HG03571 (cell line): ENCODE results near the gene NRN1L.

Source experiments
- ATAC-seq: cut with Tn5 transposase; IDR thresholded peaks from one replicate; pipeline ENCODE4 v1.9.1; 2021; ENCODE audit not compliant: unreplicated experiment

Gene NRN1L

GRCh38 chr16:67915831-67916723, 31.4 kb downstream of the NRN1L start:
- ATAC-seq = no peak

- no peak for ATAC-seq
These were observed 32.6 kb downstream of the NRN1L start for GRCh38 chr16:67917140-67917851.

- no peak for ATAC-seq
These were observed 33.2 kb downstream of the NRN1L start for GRCh38 chr16:67917852-67918236.

DNA sequence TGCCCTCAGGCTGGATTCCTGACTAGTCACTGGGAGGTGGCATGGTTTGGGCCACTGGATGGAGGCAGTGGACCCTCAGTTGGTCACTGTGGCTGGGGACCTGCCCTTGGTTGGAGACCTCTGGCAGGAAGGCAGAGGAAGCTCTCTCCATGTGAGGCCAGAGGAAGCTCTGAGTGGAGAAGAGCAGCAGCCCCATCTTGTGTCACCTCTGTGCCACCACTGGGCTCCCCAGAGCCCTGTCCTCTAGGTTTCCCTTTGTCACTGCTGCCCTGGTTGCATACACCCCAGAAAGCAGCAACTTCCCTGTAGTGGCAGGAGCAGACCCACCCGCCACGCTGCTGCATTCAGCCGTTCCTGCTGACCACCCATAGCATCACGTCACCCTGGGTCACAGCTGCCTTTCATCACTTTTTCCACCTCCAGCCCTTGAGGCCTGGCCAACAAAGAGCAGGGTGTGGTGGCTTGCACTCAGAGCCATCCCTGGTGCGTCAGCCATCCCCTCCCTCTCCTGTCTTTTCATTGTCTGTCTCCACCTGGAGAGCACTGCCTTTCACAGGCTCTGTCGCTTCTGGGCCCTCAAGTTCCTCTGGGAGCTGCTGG, 35.0 kb downstream of the NRN1L start:
- no peak for ATAC-seq

DNA sequence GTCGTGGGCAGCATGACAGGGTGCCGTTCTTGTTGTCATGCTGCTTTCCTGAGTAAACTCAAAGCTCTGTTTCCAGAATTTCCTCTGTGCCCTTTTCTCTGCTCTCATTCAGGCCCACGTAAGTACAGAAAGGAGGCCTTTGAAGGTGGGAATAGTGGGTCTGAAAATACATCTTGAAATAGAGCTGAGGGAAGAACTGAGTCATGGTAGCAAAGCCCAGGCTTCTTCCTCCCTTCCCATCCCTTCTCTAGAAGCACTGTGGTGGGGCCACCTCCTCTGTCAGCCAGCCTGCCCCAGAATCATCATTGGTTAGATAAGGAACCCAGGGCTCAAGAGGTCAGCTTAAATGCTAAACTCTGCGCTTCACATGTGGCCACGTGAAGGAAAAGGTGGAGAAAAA, 37.5 kb downstream of the NRN1L start:
- no peak for ATAC-seq

DNA sequence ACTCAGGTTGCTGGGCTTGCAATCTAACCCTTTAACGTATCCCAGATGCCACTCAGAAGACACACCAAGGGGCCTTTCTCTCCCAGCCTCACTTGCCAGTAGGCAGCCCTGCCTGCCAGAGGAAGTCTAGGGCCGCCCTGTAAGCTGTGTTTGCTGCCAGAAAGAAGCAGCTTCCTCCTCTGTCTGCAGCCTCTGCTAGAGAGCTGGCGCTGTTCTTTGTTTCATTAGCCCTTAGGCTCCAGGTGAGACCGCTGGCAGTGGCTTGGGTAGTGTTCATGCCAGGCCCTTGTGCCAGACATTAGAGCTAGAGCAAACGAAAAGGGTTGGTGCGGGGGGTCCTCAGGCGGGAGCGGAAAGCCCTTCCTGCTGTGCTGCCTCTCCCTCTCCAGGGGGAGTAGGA, 38.1 kb downstream of the NRN1L start:
- ATAC-seq = no peak

DNA sequence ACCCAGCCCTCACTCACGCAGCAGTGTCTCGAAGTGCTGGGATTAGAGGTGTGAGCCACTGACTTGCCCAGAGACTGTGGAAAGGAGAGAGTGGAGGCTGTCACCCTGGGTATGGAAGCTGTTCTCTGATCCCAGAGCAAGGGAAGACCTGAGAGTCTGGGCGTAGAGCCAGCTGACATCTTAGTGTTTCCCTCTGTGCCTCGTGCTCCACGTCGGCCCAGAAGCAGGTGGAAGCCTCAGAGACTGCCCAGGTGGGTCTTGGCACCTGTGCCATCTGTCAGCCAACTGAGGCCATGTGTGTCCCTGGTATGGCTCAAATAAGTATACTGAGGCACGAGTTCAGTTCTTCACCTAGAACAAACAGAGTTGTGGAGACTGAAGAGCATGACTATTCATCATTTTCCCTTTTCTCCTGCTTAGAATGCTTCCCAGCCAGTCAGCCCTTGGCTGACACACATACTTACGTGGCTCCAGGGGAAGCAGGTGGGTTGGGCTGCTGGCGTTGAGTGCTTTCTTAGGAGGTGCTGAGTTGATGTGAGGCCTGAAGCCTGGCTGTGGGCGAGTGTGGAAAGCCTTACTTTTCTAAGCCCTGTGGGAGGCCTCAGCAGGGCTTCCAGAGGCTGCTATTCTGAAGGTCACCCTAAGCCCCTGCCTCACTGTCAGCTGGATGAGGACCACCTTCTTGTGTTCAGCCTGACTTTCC, 38.9 kb downstream of the NRN1L start:
- no peak for ATAC-seq

GRCh38 chr16:67924140-67924906, 39.6 kb downstream of the NRN1L start:
- ATAC-seq = no peak

- ATAC-seq = no peak
These were observed 41.6 kb downstream of the NRN1L start for GRCh38 chr16:67926181-67926750.

DNA sequence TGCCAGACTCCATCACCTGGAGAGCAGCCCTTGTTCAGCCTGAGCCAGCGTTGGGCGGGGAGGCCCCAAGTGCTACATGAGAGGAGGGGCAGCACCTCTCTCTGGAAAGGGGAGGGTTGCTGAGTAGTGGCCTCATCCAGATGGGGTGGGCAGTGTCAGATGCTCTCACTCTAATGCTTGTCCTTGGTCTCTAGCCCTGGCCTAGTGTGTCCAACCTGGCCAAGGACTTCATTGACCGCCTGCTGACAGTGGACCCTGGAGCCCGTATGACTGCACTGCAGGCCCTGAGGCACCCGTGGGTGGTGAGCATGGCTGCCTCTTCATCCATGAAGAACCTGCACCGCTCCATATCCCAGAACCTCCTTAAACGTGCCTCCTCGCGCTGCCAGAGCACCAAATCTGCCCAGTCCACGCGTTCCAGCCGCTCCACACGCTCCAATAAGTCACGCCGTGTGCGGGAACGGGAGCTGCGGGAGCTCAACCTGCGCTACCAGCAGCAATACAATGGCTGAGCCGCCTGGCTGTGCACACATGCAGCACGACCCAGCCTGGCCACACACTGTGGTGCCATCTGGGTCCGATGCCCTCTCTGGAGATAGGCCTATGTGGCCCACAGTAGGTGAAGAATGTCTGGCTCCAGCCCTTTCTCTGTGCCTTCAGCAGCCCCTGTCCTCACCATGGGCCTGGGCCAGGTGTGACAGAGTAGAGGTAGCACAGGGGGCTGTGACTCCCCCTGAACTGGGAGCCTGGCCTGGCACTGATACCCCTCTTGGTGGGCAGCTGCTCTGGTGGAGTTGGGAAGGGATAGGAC, 42.7 kb downstream of the NRN1L start:
- no peak for ATAC-seq

DNA sequence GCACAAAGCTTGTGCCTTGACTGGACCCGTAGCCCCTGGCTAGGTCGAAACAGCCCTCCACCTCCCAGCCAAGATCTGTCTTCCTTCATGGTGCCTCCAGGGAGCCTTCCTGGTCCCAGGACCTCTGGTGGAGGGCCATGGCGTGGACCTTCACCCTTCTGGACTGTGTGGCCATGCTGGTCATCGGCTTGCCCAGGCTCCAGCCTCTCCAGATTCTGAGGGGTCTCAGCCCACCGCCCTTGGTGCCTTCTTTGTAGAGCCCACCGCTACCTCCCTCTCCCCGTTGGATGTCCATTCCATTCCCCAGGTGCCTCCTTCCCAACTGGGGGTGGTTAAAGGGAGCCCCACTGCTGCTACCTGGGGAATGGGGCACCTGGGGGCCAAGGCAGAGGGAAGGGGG, 43.5 kb downstream of the NRN1L start:
- ATAC-seq = no peak

GRCh38 chr16:67928561-67929364, 44.1 kb downstream of the NRN1L start:
- ATAC-seq = peak; percentile 44

DNA sequence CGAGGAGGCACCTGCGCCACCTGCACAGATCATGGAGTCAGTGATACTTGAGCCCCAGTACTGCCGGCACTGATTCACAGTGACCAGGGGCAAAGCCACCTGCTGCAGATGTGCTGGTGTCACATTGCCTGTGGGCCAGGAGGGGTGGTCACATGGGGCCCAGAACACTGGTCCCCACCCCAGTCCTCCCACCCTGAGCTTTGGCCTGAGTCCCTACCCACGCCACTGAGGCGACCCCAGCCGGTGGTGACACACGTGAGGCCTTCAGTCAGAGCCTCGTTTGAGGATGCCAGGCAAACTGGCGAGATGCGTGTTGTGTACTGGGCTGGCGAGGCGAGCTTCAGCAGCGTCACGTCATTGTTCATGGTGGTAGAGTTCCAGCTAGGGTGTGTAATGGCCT, 45.5 kb downstream of the NRN1L start:
- no peak for ATAC-seq

- no peak for ATAC-seq
These were observed 46.1 kb downstream of the NRN1L start for GRCh38 chr16:67930678-67931211.

GRCh38 chr16:67931712-67932461, 47.2 kb downstream of the NRN1L start, which contains the start of gene CTRL:
Gene CTRL, minus strand, starts transcription at chr16:67931862. Its CDS starts 10 bp downstream, at chr16:67931852.
- no peak for ATAC-seq

- no peak for ATAC-seq
These were observed 47.8 kb downstream of the NRN1L start for GRCh38 chr16:67932462-67932840.

- ATAC-seq = no peak
These were observed 49.1 kb downstream of the NRN1L start for GRCh38 chr16:67933805-67934204.
